K562 (cell line): ENCODE data around the gene ZG16B. TPM values are rescaled to one million over a fixed set of nuclear protein-coding genes. Genes with fewer than 3 reads are reported as not detected.
A peak's percentile ranks its signal among the peaks of the same experiment; 100 is the strongest.

ENCODE experiments used
- CC2D1A ChIP-seq: fragments of 450-650 bp; IDR thresholded peaks from 2 replicates; pipeline ENCODE4 v1.6.1; 2017; ENCODE audit warnings: mild to moderate bottlenecking
- CEBPB ChIP-seq: fragments of 450-650 bp; IDR thresholded peaks from 2 replicates; pipeline ENCODE4 v1.6.1; 2016; ENCODE audit warnings: missing genetic modification characterization, missing compliant biosample characterization
- NR2C2 ChIP-seq, 2 experiments: fragments of 200-800 bp in 1 of 2; sonication (Bioruptor generic) in 1 of 2; sonication (generic) in 1 of 2; formaldehyde crosslinking in 1 of 2; IDR thresholded peaks; 2 replicates each; pipeline versions ENCODE4 v1.6.1 to v1.8.0; 2016 to 2022; ENCODE audit warnings: mild to moderate bottlenecking in 1 of 2, missing compliant biosample characterization in 1 of 2, missing genetic modification characterization in 1 of 2, missing genetic modification reagents in 1 of 2
- POLR2G ChIP-seq: fragments of 200-400 bp; formaldehyde crosslinking; IDR thresholded peaks from 2 replicates; pipeline ENCODE4 v1.6.1; 2017; ENCODE audit warnings: low read depth, mild to moderate bottlenecking, antibody characterized with exemption, low read length, moderate library complexity
- RBFOX2 ChIP-seq: fragments of 200-400 bp; formaldehyde crosslinking; IDR thresholded peaks from 2 replicates; pipeline ENCODE4 v1.6.1; 2017; ENCODE audit warnings: low read depth, mild to moderate bottlenecking, low read length, moderate library complexity
- REST ChIP-seq, 2 experiments: fragments of 450-650 bp; formaldehyde crosslinking in 1 of 2; IDR thresholded peaks; 2 replicates each; pipeline versions ENCODE4 v1.4.0 to v1.6.1; 2014 to 2020; ENCODE audit warnings: mild to moderate bottlenecking in 2 of 2, borderline replicate concordance in 1 of 2, low read depth in 1 of 2
- TGIF2 ChIP-seq: sonication (generic); formaldehyde crosslinking; IDR thresholded peaks from 2 replicates; pipeline ENCODE4 v1.8.1; 2022; ENCODE audit warnings: mild to moderate bottlenecking, missing genetic modification reagents, moderate library complexity
- polyA plus RNA-seq, 8 experiments: library from polyadenylated mRNA; depleted of rRNA in 4 of 8; stranded (reverse) in 5 of 8; unstranded in 3 of 8; fragments of >200 nt; fragmentation: Nextera tagmentation in 2 of 8; fragmentation: Illumina TruSeq in 1 of 8; extraction: Ambion mirVana in 2 of 8; extraction: Trizol in 1 of 8; gene quantifications; 2 replicates each; pipeline versions ENCODE4 v1.2.1 to v1.2.3, GENCODE V29; 2011 to 2014; ENCODE audit warnings: inconsistent platforms in 1 of 8, missing spikeins in 1 of 8
- total RNA-seq, 7 experiments: library from RNA; depleted of rRNA in 6 of 7; stranded (reverse); fragments of >200 nt in 6 of 7; fragmentation: Illumina TruSeq in 2 of 7; extraction: Trizol in 2 of 7; gene quantifications; 2 replicates each; pipeline versions ENCODE4 v1.2.1 to v1.2.3, GENCODE V29; 2011 to 2021; ENCODE audit warnings: low replicate concordance in 1 of 7
- TF ChIP-seq, protein P1 (sequence below), 3 experiments: IDR thresholded peaks in 2 of 3; conservative IDR thresholded peaks in 1 of 3; 2 replicates each; pipeline ENCODE4 v1.5.1; 2011 to 2012; ENCODE audit warnings: low read length in 3 of 3, mild to moderate bottlenecking in 3 of 3, control low read depth in 2 of 3, improper control_type of control experiment in 1 of 3, inconsistent platforms in 1 of 3, low read depth in 1 of 3, mixed read lengths in 1 of 3, moderate library complexity in 1 of 3; ENCODE audit not compliant: insufficient read depth in 2 of 3

ZG16B gene
- total and polyA plus RNA-seq, 9 of the 15 experiments (the other 6 are each of a cell fraction or from before 2014, with no cell fraction given), result 0.25 to 0.43 (median 0.34) TPM; not detected in 5

DNA sequence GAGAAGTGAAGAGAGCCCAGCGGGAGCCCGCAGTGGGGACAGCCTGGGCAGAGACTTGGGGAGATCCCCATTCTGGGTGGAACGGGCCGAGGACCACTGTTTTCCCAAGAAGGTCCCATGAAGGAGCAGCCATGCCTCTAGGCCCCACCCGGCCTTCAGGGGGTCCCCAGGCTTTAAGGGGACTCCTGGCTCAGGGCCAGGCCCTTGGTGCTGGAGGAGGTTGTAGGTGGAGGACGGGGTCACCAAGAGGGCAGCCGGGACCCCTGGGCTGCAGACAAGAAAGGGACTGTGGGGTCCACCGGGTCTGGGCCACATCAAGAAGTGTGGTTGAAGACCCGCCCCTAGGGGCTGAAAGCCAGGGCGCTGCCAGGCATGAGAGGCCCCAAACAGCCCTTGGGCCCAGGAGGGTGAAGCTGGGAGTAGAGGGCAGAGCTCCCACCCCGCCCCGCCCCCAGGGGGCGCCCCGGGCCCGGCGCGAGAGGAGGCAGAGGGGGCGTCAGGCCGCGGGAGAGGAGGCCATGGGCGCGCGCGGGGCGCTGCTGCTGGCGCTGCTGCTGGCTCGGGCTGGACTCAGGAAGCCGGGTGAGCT, 13.3 kb upstream of the ZG16B start, which contains the start of gene PRSS21 (continued):
- TF ChIP-seq RBFOX2 (peak; percentile 79), NR2C2 (CRISPR knock-in tag; IDR thresholded peaks at IDR 0.05) (no peak), NR2C2 (tag; IDR thresholded peaks at IDR 0.05) (peak; percentile 52; the same call in 1 of the 2 replicates), CEBPB (tag) (no peak), REST (IDR thresholded peaks at IDR 0.05; ENCODE audit: borderline replicate concordance) (peak; percentile 15; the same call in 1 of the 2 replicates), REST (CRISPR knock-in tag; IDR thresholded peaks at IDR 0.05; ENCODE audit: low read depth) (no peak), CC2D1A (no peak), POLR2G (peak; percentile 85), TGIF2 (no peak)
- TF ChIP-seq, protein P1, sequence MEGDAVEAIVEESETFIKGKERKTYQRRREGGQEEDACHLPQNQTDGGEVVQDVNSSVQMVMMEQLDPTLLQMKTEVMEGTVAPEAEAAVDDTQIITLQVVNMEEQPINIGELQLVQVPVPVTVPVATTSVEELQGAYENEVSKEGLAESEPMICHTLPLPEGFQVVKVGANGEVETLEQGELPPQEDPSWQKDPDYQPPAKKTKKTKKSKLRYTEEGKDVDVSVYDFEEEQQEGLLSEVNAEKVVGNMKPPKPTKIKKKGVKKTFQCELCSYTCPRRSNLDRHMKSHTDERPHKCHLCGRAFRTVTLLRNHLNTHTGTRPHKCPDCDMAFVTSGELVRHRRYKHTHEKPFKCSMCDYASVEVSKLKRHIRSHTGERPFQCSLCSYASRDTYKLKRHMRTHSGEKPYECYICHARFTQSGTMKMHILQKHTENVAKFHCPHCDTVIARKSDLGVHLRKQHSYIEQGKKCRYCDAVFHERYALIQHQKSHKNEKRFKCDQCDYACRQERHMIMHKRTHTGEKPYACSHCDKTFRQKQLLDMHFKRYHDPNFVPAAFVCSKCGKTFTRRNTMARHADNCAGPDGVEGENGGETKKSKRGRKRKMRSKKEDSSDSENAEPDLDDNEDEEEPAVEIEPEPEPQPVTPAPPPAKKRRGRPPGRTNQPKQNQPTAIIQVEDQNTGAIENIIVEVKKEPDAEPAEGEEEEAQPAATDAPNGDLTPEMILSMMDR (IDR thresholded peaks at IDR 0.05 in 2 of 3, conservative IDR thresholded peaks at IDR 0.05 in 1 of 3; ENCODE audit: insufficient read depth in 2 of 3, low read depth in 1 of 3, low read length in 3 of 3), result peak; percentile 53 to 78 (median 66)
